Measurements from ENCODE around the gene CFAP97D2.

The CFAP97D2 gene

DNA sequence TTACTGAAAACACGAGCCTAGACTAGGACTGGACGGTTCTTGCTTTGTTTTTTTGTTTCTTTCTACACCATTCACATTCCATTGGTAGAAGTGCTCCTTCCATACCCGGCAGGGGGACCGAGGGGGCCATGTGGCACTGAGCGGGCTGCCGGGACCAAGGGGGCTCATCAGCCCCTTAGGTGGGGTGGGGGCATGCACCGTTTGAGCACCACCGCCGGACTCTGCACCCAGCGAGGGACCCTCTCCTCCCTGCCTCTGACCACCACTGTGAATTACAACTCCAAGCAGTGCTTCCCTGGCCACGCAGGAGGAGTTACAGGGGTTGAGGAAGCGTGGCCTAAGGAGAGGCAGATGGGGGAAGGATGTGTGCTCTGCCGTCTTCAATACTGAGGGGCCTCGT lies 15.0 kb upstream of the CFAP97D2 start:
- TF ChIP-seq, protein P1, sequence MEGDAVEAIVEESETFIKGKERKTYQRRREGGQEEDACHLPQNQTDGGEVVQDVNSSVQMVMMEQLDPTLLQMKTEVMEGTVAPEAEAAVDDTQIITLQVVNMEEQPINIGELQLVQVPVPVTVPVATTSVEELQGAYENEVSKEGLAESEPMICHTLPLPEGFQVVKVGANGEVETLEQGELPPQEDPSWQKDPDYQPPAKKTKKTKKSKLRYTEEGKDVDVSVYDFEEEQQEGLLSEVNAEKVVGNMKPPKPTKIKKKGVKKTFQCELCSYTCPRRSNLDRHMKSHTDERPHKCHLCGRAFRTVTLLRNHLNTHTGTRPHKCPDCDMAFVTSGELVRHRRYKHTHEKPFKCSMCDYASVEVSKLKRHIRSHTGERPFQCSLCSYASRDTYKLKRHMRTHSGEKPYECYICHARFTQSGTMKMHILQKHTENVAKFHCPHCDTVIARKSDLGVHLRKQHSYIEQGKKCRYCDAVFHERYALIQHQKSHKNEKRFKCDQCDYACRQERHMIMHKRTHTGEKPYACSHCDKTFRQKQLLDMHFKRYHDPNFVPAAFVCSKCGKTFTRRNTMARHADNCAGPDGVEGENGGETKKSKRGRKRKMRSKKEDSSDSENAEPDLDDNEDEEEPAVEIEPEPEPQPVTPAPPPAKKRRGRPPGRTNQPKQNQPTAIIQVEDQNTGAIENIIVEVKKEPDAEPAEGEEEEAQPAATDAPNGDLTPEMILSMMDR (IDR thresholded peaks at IDR 0.05; ENCODE audit: borderline replicate concordance, insufficient read depth, low read depth, low read length) = no peak
- H3K4me3 ChIP-seq (ENCODE audit: low read depth, low read length) = no peak overlapping the region

DNA sequence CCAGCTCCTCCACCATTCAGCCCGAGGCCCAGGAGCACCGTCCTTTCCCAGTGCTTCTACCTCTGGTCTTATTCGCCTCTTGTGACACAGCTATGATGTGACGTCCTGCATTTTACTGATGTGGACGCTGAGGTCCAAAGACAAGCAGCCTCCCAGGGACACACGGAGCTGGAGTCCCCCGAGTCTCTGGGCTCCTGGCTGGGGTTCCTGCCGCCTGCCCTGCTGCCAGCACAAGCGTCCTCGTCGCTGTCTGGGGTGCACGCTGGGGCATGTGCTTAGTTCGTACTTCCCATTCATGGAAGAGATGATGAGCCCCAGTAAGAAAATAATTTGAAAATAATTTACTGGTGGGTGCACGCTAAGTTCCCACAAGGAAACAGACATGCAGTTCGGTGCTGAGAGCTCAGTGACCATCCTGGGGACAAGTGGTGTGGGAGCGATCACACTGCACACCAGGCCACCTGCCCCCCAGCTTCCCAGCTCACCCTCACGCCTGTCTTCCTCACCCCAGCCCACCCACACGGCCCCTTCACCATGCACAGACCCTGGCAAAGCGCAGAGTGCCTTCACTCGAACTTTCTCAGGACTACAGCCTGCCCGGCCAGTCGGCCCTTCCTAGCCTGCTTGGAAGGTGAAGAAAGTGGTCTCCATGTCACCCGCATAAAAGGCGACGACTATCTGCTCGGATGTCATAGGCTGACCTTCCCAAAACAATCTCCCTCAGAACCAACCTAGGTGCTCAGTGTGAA lies 14.2 kb upstream of the CFAP97D2 start:
- TF ChIP-seq, protein P1 (IDR thresholded peaks at IDR 0.05; ENCODE audit: borderline replicate concordance, insufficient read depth, low read depth, low read length) = no peak
- H3K4me3 ChIP-seq (ENCODE audit: low read depth, low read length) = no peak overlapping the region

DNA sequence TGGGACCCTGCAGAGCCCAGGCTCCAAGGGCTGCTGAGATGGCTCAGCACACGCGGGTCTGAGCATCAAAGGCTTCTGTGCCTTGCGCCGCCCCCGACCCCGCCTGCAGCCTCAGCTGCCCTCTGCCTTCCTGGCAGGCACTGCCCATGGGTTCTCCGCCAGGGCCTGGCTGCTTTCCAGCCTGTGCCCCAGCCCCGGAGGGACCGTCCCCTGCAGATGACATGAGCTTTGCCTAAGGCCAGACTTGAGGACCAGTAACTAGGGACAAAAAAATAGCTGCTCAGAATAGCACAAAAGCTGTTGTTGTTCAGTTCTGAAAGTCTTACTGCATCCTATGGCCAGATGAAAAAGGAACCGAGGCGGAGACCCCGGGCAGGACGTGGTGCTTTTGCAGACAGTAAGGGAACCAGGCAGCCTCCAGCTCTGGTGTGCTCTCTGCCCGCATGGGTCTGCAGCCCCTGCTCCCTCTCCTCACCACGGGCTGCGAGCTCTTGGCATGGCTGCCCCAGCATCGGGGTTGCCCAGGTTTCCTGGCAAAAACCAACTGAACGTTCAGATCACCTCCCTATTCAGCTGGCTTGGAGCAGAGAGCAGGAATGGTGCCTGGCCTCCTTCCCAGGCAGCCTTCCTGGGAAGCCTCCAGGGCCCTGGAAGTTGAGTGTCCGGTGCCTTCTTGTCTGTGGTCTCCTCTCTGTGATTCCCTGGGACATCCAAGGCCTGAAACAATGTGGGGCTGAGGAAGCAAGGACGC lies 12.5 kb upstream of the CFAP97D2 start:
- no peak overlapping the region for H3K4me3 ChIP-seq (ENCODE audit: low read depth, low read length)
- TF ChIP-seq, protein P1 (IDR thresholded peaks at IDR 0.05; ENCODE audit: borderline replicate concordance, insufficient read depth, low read depth, low read length) = no peak

DNA sequence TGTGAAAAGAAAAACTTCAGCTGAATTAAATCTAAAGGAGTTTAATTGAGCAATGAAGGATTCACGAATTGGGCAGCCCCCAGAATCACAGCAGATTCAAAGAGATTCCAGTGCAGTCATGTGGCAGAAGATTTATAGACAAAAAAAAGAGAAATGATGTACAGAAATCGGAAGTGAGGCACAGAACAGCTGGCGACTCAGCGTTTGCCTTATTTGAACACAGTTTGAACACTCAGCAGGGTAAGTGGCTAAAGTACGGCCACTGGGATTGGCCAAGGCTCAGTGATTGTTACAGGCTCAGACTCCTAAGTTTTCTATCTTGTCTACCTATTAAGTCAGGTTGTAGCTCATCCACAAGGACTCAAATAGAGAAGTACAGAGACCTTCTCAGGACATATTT lies 11.6 kb upstream of the CFAP97D2 start:
- TF ChIP-seq, protein P1 (IDR thresholded peaks at IDR 0.05; ENCODE audit: borderline replicate concordance, insufficient read depth, low read depth, low read length) = no peak
- H3K4me3 ChIP-seq (ENCODE audit: low read depth, low read length) = no peak overlapping the region

DNA sequence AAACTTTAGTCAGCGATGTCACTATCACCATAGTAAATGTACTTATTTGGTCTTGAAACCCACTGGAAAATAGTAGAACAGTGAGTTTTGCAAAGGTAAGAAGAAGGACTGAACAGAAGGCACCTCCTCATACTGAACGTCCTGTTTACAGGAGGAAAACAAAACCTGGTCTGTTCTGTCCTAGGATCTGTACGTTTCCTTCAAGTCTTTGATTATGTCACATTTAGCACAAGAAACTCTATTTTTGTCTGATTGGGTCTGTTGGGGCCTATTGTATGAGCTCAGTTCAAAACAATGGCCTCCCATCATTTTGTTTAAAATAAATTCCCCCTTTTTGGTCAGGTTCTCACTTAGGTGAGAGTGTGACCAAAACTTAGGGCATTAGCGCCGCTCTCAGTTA lies 11.2 kb upstream of the CFAP97D2 start:
- TF ChIP-seq, protein P1 (IDR thresholded peaks at IDR 0.05; ENCODE audit: borderline replicate concordance, insufficient read depth, low read depth, low read length) = no peak
- no peak overlapping the region for H3K4me3 ChIP-seq (ENCODE audit: low read depth, low read length)

DNA sequence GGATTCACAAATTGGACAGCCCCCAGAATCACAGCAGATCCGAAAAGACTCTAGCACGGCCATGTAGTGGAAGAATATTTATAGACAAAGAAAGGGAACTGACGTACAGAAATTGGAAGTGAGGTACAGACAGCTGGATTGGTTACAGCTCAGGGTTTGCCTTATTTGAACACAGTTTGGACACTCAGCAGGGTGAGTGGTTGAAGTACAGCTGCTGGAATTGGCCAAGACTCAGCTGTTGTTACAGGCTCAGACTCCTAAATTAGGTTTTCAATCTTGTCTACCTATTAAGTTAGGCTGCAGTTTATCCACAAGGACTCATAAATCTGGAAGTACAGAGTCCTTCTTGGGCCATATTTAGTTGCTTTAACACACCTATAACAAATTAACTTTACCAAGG lies 5.8 kb upstream of the CFAP97D2 start:
- no peak overlapping the region for H3K4me3 ChIP-seq (ENCODE audit: low read depth, low read length)
- TF ChIP-seq, protein P1 (IDR thresholded peaks at IDR 0.05; ENCODE audit: borderline replicate concordance, insufficient read depth, low read depth, low read length) = no peak

DNA sequence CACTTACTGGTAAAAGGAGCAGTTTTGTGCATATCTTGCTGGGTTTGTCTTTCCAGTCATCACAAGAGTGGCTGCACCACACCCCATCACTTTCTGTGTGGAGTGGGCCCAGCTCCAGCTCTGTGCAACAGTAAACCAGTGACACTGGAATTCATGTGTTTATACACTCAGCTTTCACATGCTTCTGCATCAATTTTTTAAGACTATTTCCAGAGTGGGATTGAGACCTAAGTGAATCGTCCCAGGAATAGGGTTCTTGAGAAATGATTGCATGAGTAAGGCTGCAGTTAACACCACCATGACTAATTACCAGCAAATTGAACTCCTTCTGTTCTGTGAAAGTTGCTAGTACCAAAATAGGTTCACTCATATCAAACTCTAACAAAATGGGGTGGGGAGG lies 5.3 kb upstream of the CFAP97D2 start:
- TF ChIP-seq, protein P1 (IDR thresholded peaks at IDR 0.05; ENCODE audit: borderline replicate concordance, insufficient read depth, low read depth, low read length) = no peak
- no peak overlapping the region for H3K4me3 ChIP-seq (ENCODE audit: low read depth, low read length)
